ENCODE data around the gene ASIC5. TPM values are rescaled to one million over a fixed set of nuclear protein-coding genes. Genes with fewer than 3 reads are reported as not detected.

ASIC5 gene
- total RNA-seq, 4 donors from 2014 or later: not detected

GRCh38 chr4:155807021-155807420 is 59.1 kb downstream of the ASIC5 start:
- Histone ChIP-seq H3K27me3 (no peaks in the 10 kb centered on the region), H3K36me3 (peaks cover 0 to 23% (median 0%) of the 10 kb centered on the region in 3 donors), H3K9me3 (no peaks in the 10 kb centered on the region), H3K4me3 (no peak overlapping the region), H3K4me1 (no peaks in the 10 kb centered on the region), H3K27ac (no peak overlapping the region)
- no peak for DNase-seq (ENCODE audit: low spot score in 2 of 2)
- 27 to 36% methylated on average over 1 of the region's 1 CpG for WGBS, 2 donors
- TF ChIP-seq, protein P1, sequence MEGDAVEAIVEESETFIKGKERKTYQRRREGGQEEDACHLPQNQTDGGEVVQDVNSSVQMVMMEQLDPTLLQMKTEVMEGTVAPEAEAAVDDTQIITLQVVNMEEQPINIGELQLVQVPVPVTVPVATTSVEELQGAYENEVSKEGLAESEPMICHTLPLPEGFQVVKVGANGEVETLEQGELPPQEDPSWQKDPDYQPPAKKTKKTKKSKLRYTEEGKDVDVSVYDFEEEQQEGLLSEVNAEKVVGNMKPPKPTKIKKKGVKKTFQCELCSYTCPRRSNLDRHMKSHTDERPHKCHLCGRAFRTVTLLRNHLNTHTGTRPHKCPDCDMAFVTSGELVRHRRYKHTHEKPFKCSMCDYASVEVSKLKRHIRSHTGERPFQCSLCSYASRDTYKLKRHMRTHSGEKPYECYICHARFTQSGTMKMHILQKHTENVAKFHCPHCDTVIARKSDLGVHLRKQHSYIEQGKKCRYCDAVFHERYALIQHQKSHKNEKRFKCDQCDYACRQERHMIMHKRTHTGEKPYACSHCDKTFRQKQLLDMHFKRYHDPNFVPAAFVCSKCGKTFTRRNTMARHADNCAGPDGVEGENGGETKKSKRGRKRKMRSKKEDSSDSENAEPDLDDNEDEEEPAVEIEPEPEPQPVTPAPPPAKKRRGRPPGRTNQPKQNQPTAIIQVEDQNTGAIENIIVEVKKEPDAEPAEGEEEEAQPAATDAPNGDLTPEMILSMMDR (IDR thresholded peaks at IDR 0.05): no peak
- TF ChIP-seq EP300 (IDR thresholded peaks at IDR 0.05) (no peak), POLR2A (IDR thresholded peaks at IDR 0.05) (no peak)

- no peak for TF ChIP-seq EP300 (IDR thresholded peaks at IDR 0.05)
- TF ChIP-seq POLR2A (IDR thresholded peaks at IDR 0.05): no peak
- TF ChIP-seq, protein P1 (IDR thresholded peaks at IDR 0.05): no peak
- H3K9me3 ChIP-seq: no peaks in the 10 kb centered on the region
- no peaks in the 10 kb centered on the region for H3K27me3 ChIP-seq
- H3K36me3 ChIP-seq: peaks cover 0 to 23% (median 0%) of the 10 kb centered on the region in 3 donors
- H3K4me1 ChIP-seq: no peaks in the 10 kb centered on the region
- no peak for DNase-seq (ENCODE audit: low spot score in 2 of 2)
- WGBS, 2 donors: 72 to 90% methylated on average over 1 of the region's 1 CpG
- H3K4me3 ChIP-seq: no peak overlapping the region
- no peak overlapping the region for H3K27ac ChIP-seq
Observed at GRCh38 chr4:155805016-155805415, 61.1 kb downstream of the ASIC5 start.

- no peak for DNase-seq (ENCODE audit: low spot score in 2 of 2)
- no peak for TF ChIP-seq EP300 (IDR thresholded peaks at IDR 0.05)
- no peak for TF ChIP-seq POLR2A (IDR thresholded peaks at IDR 0.05)
- TF ChIP-seq, protein P1 (IDR thresholded peaks at IDR 0.05): no peak
- Histone ChIP-seq H3K36me3 (peaks cover 0 to 23% (median 0%) of the 10 kb centered on the region in 3 donors), H3K4me1 (no peaks in the 10 kb centered on the region), H3K9me3 (no peaks in the 10 kb centered on the region), H3K27ac (no peak overlapping the region), H3K4me3 (no peak overlapping the region), H3K27me3 (no peaks in the 10 kb centered on the region)
- 82% methylated on average over 9 of the region's 9 CpGs for WGBS, 2 donors
Observed at GRCh38 chr4:155802190-155802959, 63.7 kb downstream of the ASIC5 start.

DNA sequence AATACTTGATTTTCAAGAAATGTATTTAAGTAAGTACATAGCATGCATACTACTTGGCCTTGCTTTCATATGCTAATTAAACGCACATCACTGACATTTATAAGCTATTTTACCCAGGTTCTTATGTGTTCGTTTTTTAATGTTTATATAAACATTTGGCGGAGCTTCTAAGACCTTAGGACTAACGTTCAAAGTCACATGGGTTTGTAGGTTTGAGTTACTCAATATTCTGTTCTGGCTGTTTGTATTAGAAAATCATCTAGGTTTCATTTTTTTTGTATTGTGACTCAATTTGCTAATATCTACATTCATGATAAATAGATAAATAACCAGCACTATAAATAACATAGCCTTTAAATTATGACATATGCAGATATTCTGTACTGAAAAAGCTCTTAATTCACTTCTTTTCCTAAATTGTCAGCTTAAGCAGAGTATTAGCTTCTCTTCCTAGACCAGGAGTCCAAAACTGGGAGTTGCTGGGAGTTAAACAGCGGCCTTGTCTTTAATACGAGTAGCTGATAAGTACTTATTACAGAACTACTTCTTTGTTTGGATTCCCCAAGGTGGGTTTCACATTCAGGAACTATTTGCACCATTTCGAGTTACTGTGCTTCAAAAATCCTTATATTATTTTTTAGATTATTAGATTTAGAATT is 65.3 kb downstream of the ASIC5 start:
- 84 to 85% methylated on average over 7 of the region's 7 CpGs for WGBS, 2 donors
- Histone ChIP-seq H3K9me3 (no peaks in the 10 kb centered on the region), H3K4me1 (no peaks in the 10 kb centered on the region), H3K27me3 (no peaks in the 10 kb centered on the region), H3K36me3 (peaks cover 0 to 23% (median 0%) of the 10 kb centered on the region in 3 donors), H3K4me3 (no peak overlapping the region), H3K27ac (no peak overlapping the region)
- TF ChIP-seq POLR2A (IDR thresholded peaks at IDR 0.05): no peak
- TF ChIP-seq, protein P1 (IDR thresholded peaks at IDR 0.05): no peak
- no peak for TF ChIP-seq EP300 (IDR thresholded peaks at IDR 0.05)
- DNase-seq (ENCODE audit: low spot score in 2 of 2): no peak

- Histone ChIP-seq H3K36me3 (peaks cover 0 to 23% (median 0%) of the 10 kb centered on the region in 3 donors), H3K9me3 (no peaks in the 10 kb centered on the region), H3K4me3 (no peak overlapping the region), H3K27ac (no peak overlapping the region), H3K4me1 (no peaks in the 10 kb centered on the region), H3K27me3 (no peaks in the 10 kb centered on the region)
- WGBS, 2 donors: 84 to 86% methylated on average over 8 of the region's 8 CpGs
- no peak for DNase-seq (ENCODE audit: low spot score in 2 of 2)
- no peak for TF ChIP-seq EP300 (IDR thresholded peaks at IDR 0.05)
- no peak for TF ChIP-seq POLR2A (IDR thresholded peaks at IDR 0.05)
- TF ChIP-seq, protein P1 (IDR thresholded peaks at IDR 0.05): no peak
Observed at GRCh38 chr4:155799794-155800123, 66.3 kb downstream of the ASIC5 start.

Data from tibial nerve (tissue), 4 donors.